HepG2 (cell line): Measurements from ENCODE around the gene GNG13. TPM values are rescaled to one million over a fixed set of nuclear protein-coding genes. Genes with fewer than 3 reads are reported as not detected.

Source experiments
- ATAC-seq: fragments of 200-7000 bp; cut with Tn5 transposase; 3 replicates; pipeline ENCODE4 v1.9.1; 2020; ENCODE audit warnings: mild to moderate bottlenecking, moderate library complexity
- BruUV-seq: library from RNA; stranded (reverse); fragments of 400-500 nt; replicated peaks from 2 replicates; lab custom pipeline; 2021; lab: Mats Ljungman, UMichigan
- CTCF ChIA-PET: fragments of 300-600 bp; formaldehyde crosslinking; extraction: SDS; loops from one replicate; lab custom pipeline; 2021; ENCODE audit warnings: low total read pairs, inconsistent platforms, low intra/inter-chr PET ratio; lab: Yijun Ruan, JAX
- POLR2A ChIA-PET: fragments of 350-600 bp; sonication (Branson Sonifier 250); formaldehyde crosslinking; loops from one replicate; lab custom pipeline; 2020; ENCODE audit warnings: antibody characterized with exemption, inconsistent platforms; lab: Yijun Ruan, JAX
- DNase-seq: peaks from one replicate; pipeline ENCODE4 v3.0.0-alpha.2; 2015; ENCODE audit warnings: low spot score
- FAIRE-seq: peaks from 3 replicates; lab custom pipeline; 2011; peaks lifted over from hg19 to GRCh38; lab: Jason Lieb, UNC
- H2AFZ ChIP-seq: one replicate; pipeline ENCODE4 v1.6.1; 2011; ENCODE audit warnings: low read length, inconsistent platforms
- H3K27ac ChIP-seq: fragments of 300-600 bp; 3 replicates; pipeline ENCODE4 v1.8.0; 2011; ENCODE audit warnings: mixed run types, mild to moderate bottlenecking, mixed read lengths, low read length, inconsistent platforms; ENCODE audit not compliant: insufficient read depth; ENCODE audit errors: extremely low read length
- H3K27me3 ChIP-seq, 2 experiments: fragments of 200-600 bp in 1 of 2; 2 replicates in 1 of 2; 3 replicates in 1 of 2; pipeline versions ENCODE4 v1.6.0 to v1.8.0; 2011; ENCODE audit warnings: low read length in 2 of 2, mild to moderate bottlenecking in 2 of 2, moderate library complexity in 2 of 2, inconsistent platforms in 1 of 2; ENCODE audit not compliant: insufficient read depth in 2 of 2, control insufficient read depth in 1 of 2
- H3K36me3 ChIP-seq, 2 experiments: fragments of 200-600 bp in 1 of 2; replicated peaks in 1 of 2; 2 replicates in 1 of 2; 3 replicates in 1 of 2; pipeline versions ENCODE4 v1.5.1 to v1.8.0; 2011; ENCODE audit warnings: low read length in 2 of 2, inconsistent platforms in 1 of 2; ENCODE audit not compliant: insufficient read depth in 2 of 2, control insufficient read depth in 1 of 2
- H3K4me1 ChIP-seq: 2 replicates; pipeline ENCODE4 v1.5.1; 2012; ENCODE audit warnings: low read length, inconsistent platforms; ENCODE audit not compliant: insufficient read depth
- H3K4me2 ChIP-seq: 2 replicates; pipeline ENCODE4 v1.6.0; 2011; ENCODE audit warnings: low read depth, low read length, inconsistent platforms
- H3K4me3 ChIP-seq, 3 experiments: fragments of 200-600 bp in 1 of 3; sonication (generic), shearing (Covaris generic) in 1 of 3; replicated peaks in 1 of 3; 2 replicates each; pipeline ENCODE4 v1.5.1; 2011 to 2016; ENCODE audit warnings: low read length in 3 of 3, inconsistent platforms in 2 of 3, low read depth in 2 of 3, mild to moderate bottlenecking in 2 of 3, control low read depth in 1 of 3, mixed read lengths in 1 of 3; ENCODE audit not compliant: insufficient read depth in 1 of 3
- H3K79me2 ChIP-seq: one replicate; pipeline ENCODE4 v1.6.1; 2011; ENCODE audit warnings: low read length, inconsistent platforms; ENCODE audit not compliant: insufficient read depth
- H3K9ac ChIP-seq: 2 replicates; pipeline ENCODE4 v1.6.0; 2011; ENCODE audit warnings: mild to moderate bottlenecking, low read depth, low read length, inconsistent platforms; ENCODE audit not compliant: insufficient read depth
- H3K9me3 ChIP-seq: 2 replicates; pipeline ENCODE4 v1.5.1; 2012; ENCODE audit warnings: mild to moderate bottlenecking, low read length
- H4K20me1 ChIP-seq: 2 replicates; pipeline ENCODE4 v1.6.0; 2011; ENCODE audit warnings: inconsistent platforms, mild to moderate bottlenecking, low read length, moderate library complexity; ENCODE audit not compliant: insufficient read depth
- AGO1 ChIP-seq: fragments of 200-400 bp; formaldehyde crosslinking; IDR thresholded peaks from 2 replicates; pipeline ENCODE4 v1.6.1; 2017; ENCODE audit warnings: mild to moderate bottlenecking, low read depth, low read length, moderate library complexity; ENCODE audit not compliant: poor library complexity, severe bottlenecking
- GABPB1 ChIP-seq: IDR thresholded peaks from 2 replicates; pipeline ENCODE4 v1.6.1; 2016; ENCODE audit warnings: mild to moderate bottlenecking, missing genetic modification reagents, moderate library complexity, missing compliant biosample characterization
- HES4 ChIP-seq: sonication (generic); formaldehyde crosslinking; IDR thresholded peaks from 2 replicates; pipeline ENCODE4 v1.9.0; 2021; ENCODE audit warnings: mild to moderate bottlenecking, missing genetic modification reagents, borderline replicate concordance
- KDM1A ChIP-seq: IDR thresholded peaks from 2 replicates; pipeline ENCODE4 v1.6.1; 2016; ENCODE audit warnings: missing compliant biosample characterization
- PHB2 ChIP-seq: fragments of 450-650 bp; IDR thresholded peaks from 2 replicates; pipeline ENCODE4 v1.6.1; 2018; ENCODE audit not compliant: partially characterized antibody
- SUZ12 ChIP-seq: fragments of 150-350 bp; IDR thresholded peaks from 2 replicates; pipeline ENCODE4 v1.6.1; 2014; ENCODE audit warnings: low read depth, low read length
- ZMYM2 ChIP-seq: sonication (generic); formaldehyde crosslinking; IDR thresholded peaks from 2 replicates; pipeline ENCODE4 v1.8.0; 2022; ENCODE audit warnings: mild to moderate bottlenecking, missing genetic modification reagents
- WGBS: methylation state at CpG from one replicate; pipeline ENCODE4 v1.1.6; 2017; ENCODE audit warnings: low lambda C conversion rate; 5-methylcytosine and 5-hydroxymethylcytosine counted together
- in situ Hi-C: cut with HindIII; loops from 2 replicates; pipeline ENCODE4 v1.10.0; 2017; ENCODE audit warnings: low pct_unique_long_range_greater_than_20kb; ENCODE audit not compliant: extremely low pct_ligation_motif_present
- intact Hi-C: fragments of 100-400 bp; cut with micrococcal nuclease; formaldehyde crosslinking; loops from one replicate; pipeline ENCODE4 v1.10.0; 2022; ENCODE audit not compliant: unreplicated experiment
- polyA plus RNA-seq, 8 experiments: library from polyadenylated mRNA; depleted of rRNA in 3 of 8; stranded (reverse) in 7 of 8; unstranded in 1 of 8; fragments of >200 nt; fragmentation: Illumina TruSeq in 4 of 8; extraction: Trizol in 4 of 8; gene quantifications; 2 replicates each; pipeline versions ENCODE4 v1.2.1 to v1.2.3, GENCODE V29; 2011 to 2016; ENCODE audit warnings: low read depth in 4 of 8, missing spikeins in 1 of 8, mixed read lengths in 1 of 8; ENCODE audit not compliant: insufficient read depth in 1 of 8
- total RNA-seq, 5 experiments: library from RNA; depleted of rRNA; stranded (reverse); fragments of >200 nt; fragmentation: Illumina TruSeq; extraction: Trizol; gene quantifications; 2 replicates each; pipeline ENCODE4 v1.2.3, GENCODE V29; 2016; ENCODE audit warnings: low read depth in 1 of 5
- TF ChIP-seq, protein P1 (sequence below): sonication (generic); formaldehyde crosslinking; IDR thresholded peaks from 2 replicates; pipeline ENCODE4 v1.9.0; 2022; ENCODE audit warnings: missing genetic modification reagents, mild to moderate bottlenecking, borderline replicate concordance
- TF ChIP-seq, protein P2 (sequence below): sonication (generic); formaldehyde crosslinking; IDR thresholded peaks from 2 replicates; pipeline ENCODE4 v1.5.1; 2020; ENCODE audit warnings: mild to moderate bottlenecking, missing genetic modification reagents, borderline replicate concordance
- TF ChIP-seq, protein P3 (sequence below): sonication (generic); formaldehyde crosslinking; conservative IDR thresholded peaks from 2 replicates; pipeline ENCODE4 v1.8.1; 2023; ENCODE audit warnings: missing genetic modification reagents

The GNG13 gene
- total and polyA plus RNA-seq, 2 of the 13 experiments (the other 11 are each of a cell fraction or from before 2014, with no cell fraction given): not detected

DNA sequence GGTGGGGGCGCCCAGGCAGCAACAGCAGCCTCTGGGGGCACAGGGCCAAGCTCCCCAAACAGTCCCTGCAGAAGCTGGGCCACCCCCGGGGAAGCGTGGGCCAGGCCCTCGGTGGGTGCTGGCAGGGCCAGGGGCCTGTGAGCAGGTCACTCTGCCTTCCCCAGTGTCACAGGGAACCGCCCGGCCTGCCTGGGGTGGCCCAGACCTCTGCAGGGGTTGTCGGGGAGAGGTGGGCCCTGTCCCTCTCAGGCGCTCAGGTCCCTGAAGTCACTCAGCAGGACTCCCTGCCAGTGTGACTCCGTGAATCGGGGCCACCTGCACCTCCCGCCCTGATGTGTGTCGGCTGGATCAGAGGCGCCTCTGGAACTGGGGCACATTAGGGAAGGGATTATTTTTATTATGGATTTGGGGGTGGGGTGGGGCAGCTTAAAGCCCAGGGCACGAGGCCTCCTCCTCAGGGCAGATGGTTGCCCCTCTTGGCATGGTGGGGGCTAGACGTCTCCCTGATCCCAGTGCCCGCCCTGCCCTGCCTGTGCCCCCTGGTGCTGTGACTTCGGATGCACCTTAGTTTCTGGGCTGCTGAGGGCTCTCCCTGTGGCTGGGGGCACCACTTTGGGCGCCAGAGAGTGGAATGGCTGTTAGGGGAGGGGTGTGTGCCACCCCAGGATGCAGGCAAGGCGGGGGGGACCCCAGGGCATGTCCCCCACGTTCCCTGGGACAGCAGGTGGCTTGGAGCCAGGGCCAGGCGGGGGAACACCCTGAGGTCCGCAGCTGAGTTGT lies 1.2 kb upstream of the GNG13 start:
- POLR2A ChIA-PET: no interaction called here
- ATAC-seq: peak; percentile 4

DNA sequence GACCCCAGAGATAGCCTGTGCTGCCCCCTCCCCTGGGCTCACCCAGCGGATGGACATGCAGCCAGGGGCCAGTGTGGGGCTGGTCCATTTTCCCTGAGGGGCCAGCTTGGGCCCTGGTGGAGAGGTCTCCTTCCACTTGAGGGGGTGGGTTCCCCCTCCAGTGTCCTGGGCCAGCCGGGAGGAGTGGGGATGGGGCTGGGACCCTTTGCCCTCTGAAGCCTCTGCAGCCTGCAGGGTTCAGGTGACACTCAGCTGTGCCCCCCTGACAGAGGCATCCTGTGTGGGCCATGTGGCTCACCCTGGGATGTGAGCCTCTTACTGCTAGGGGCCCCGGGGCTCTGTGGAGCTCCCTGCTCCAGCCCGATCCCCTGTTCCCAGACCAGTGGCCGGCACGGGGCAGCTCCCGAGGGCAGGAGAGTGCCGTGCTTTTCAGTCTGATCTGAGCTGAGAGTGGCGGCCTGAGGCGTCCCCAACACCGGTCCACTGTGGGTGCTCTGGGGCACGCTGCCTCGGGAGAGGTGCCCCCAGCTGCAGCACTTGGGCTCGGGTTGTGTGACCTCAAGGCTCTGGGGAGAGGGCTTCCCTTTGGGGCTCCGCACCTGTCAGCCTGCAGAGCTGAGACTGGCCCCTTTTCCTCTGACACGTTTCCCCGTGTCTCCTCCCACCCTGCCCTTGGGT lies 439 bp upstream of the GNG13 start:
- WGBS: 50% methylated on average over 4 of the region's 17 CpGs
- peaks cover 27 to 52% of the 10 kb centered on the region in 2 experiments for H3K27me3 ChIP-seq
- H3K4me3 ChIP-seq: no peak overlapping the region
- ChIA-PET POLR2A (no interaction called here), CTCF (no interaction called here)
- H3K4me2 ChIP-seq: no peak overlapping the region
- no peak for FAIRE-seq
- H3K9me3 ChIP-seq: no peaks in the 10 kb centered on the region
- H3K36me3 ChIP-seq: 0 out of 5 replicates have a peak, but pooled peaks cover 1 to 2% of the 10 kb centered on the region in 2 experiments
- no peak overlapping the region for H3K9ac ChIP-seq
- in situ Hi-C loops: loop anchor here (25.0 kb wide), 1 partner anchor 411 kb away; no protein-coding TSS in a partner anchor
- intact Hi-C loops: no loop called here
- peak; percentile 23 for ATAC-seq
- no peaks in the 10 kb centered on the region for H3K4me1 ChIP-seq
- H4K20me1 ChIP-seq: no peaks in the 10 kb centered on the region
- no peak overlapping the region for H3K27ac ChIP-seq
- no TSS peak for BruUV-seq
- H2AFZ ChIP-seq: no peak overlapping the region
- H3K79me2 ChIP-seq: no peaks in the 10 kb centered on the region
- no peak for DNase-seq
- TF ChIP-seq ZMYM2 (no peak), KDM1A (CRISPR knock-in tag) (no peak), GABPB1 (no peak), AGO1 (peak; percentile 49), HES4 (CRISPR knock-in tag) (no peak), SUZ12 (no peak)
- TF ChIP-seq, protein P1, sequence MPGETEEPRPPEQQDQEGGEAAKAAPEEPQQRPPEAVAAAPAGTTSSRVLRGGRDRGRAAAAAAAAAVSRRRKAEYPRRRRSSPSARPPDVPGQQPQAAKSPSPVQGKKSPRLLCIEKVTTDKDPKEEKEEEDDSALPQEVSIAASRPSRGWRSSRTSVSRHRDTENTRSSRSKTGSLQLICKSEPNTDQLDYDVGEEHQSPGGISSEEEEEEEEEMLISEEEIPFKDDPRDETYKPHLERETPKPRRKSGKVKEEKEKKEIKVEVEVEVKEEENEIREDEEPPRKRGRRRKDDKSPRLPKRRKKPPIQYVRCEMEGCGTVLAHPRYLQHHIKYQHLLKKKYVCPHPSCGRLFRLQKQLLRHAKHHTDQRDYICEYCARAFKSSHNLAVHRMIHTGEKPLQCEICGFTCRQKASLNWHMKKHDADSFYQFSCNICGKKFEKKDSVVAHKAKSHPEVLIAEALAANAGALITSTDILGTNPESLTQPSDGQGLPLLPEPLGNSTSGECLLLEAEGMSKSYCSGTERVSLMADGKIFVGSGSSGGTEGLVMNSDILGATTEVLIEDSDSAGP (CRISPR knock-in tag): peak; percentile 11; the same call in 1 of the 2 replicates
- TF ChIP-seq, protein P2, sequence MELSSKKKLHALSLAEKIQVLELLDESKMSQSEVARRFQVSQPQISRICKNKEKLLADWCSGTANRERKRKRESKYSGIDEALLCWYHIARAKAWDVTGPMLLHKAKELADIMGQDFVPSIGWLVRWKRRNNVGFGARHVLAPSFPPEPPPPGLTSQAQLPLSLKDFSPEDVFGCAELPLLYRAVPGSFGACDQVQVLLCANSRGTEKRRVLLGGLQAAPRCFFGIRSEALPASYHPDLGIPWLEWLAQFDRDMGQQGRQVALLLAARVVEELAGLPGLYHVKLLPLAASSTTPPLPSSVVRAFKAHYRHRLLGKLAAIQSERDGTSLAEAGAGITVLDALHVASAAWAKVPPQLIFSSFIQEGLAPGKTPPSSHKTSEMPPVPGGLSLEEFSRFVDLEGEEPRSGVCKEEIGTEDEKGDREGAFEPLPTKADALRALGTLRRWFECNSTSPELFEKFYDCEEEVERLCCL (CRISPR knock-in tag): no peak

More for the DNA sequence above, 1.2 kb upstream of the GNG13 start:
- TF ChIP-seq AGO1: peak; percentile 69
- no peak for TF ChIP-seq PHB2
- TF ChIP-seq, protein P3, sequence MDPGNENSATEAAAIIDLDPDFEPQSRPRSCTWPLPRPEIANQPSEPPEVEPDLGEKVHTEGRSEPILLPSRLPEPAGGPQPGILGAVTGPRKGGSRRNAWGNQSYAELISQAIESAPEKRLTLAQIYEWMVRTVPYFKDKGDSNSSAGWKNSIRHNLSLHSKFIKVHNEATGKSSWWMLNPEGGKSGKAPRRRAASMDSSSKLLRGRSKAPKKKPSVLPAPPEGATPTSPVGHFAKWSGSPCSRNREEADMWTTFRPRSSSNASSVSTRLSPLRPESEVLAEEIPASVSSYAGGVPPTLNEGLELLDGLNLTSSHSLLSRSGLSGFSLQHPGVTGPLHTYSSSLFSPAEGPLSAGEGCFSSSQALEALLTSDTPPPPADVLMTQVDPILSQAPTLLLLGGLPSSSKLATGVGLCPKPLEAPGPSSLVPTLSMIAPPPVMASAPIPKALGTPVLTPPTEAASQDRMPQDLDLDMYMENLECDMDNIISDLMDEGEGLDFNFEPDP: 0 out of 2 replicates have a peak, but pooled peaks have one; percentile 26
- no peak overlapping the region for H2AFZ ChIP-seq
- WGBS: 43% methylated on average over 4 of the region's 22 CpGs
- intact Hi-C loops (no loop called here), in situ Hi-C loops (loop anchor here (25.0 kb wide), 1 partner anchor 411 kb away; no protein-coding TSS in a partner anchor)
- FAIRE-seq: no peak
- H3K9ac ChIP-seq: no peak overlapping the region
- H3K4me1 ChIP-seq: no peaks in the 10 kb centered on the region
- no peak overlapping the region for H3K27ac ChIP-seq
- H3K36me3 ChIP-seq: 0 out of 5 replicates have a peak, but pooled peaks cover 0 to under 1% of the 10 kb centered on the region in 2 experiments
- H3K4me3 ChIP-seq: no peak overlapping the region
- no peaks in the 10 kb centered on the region for H4K20me1 ChIP-seq
- H3K9me3 ChIP-seq: no peaks in the 10 kb centered on the region
- CTCF ChIA-PET: no interaction called here
- no peak overlapping the region for H3K4me2 ChIP-seq
- H3K79me2 ChIP-seq: no peaks in the 10 kb centered on the region
- no peak for DNase-seq
- BruUV-seq: no TSS peak
- H3K27me3 ChIP-seq: peaks cover 28 to 54% of the 10 kb centered on the region in 2 experiments
